IPS DF 6.9 (cell line): ENCODE data around the gene BHLHA9.
A peak's percentile ranks its signal among the peaks of the same experiment; 100 is the strongest.

Source experiments
- DNase-seq: peaks from one replicate; pipeline ENCODE4 v3.0.0-alpha.2; 2013; ENCODE audit warnings: low read depth, low spot score
- H3K27ac ChIP-seq: one replicate; pipeline ENCODE4 v1.5.1; 2013; ENCODE audit warnings: low read length, control low read depth
- H3K27me3 ChIP-seq: 2 replicates; pipeline ENCODE4 v1.6.1; 2013; ENCODE audit warnings: mild to moderate bottlenecking, low read length; ENCODE audit not compliant: control insufficient read depth, insufficient read depth
- H3K36me3 ChIP-seq: 2 replicates; pipeline ENCODE4 v1.6.1; 2013; ENCODE audit warnings: low read length; ENCODE audit not compliant: control insufficient read depth, insufficient read depth
- H3K4me1 ChIP-seq: 2 replicates; pipeline ENCODE4 v1.6.1; 2013; ENCODE audit warnings: low read length; ENCODE audit not compliant: control insufficient read depth, insufficient read depth
- H3K4me3 ChIP-seq: 2 replicates; pipeline ENCODE4 v1.5.1; 2013; ENCODE audit warnings: mild to moderate bottlenecking, low read length
- H3K9me3 ChIP-seq: 2 replicates; pipeline ENCODE4 v1.6.1; 2013; ENCODE audit warnings: low read length, inconsistent platforms; ENCODE audit not compliant: control insufficient read depth, insufficient read depth
- WGBS: extraction: QIAGEN DNeasy Blood & Tissue Kit; methylation state at CpG from one replicate; pipeline ENCODE4 v1.1.7; 2013; ENCODE audit warnings: mixed read lengths, missing lambda C conversion rate; ENCODE audit not compliant: insufficient read length, insufficient coverage; 5-methylcytosine and 5-hydroxymethylcytosine counted together

BHLHA9 gene

GRCh38 chr17:1270210-1271029 lies at the start of gene BHLHA9:
Gene BHLHA9, plus strand, starts transcription at chr17:1270444. Its CDS starts 120 bp downstream, at chr17:1270564.
- no peaks in the 10 kb centered on the region; the same call in 1 of the 2 replicates for H3K36me3 ChIP-seq
- DNase-seq, result no peak
- H3K4me1 ChIP-seq, result no peaks in the 10 kb centered on the region
- H3K27me3 ChIP-seq, result no peaks in the 10 kb centered on the region
- no peaks in the 10 kb centered on the region for H3K9me3 ChIP-seq
- no peak within 1 kb of the TSS for H3K4me3 ChIP-seq
- H3K27ac ChIP-seq, result no peak within 1 kb of the TSS
- no CpG with 5 or more reads among the region's 93 CpGs for WGBS

GRCh38 chr17:1221209-1221608 lies 49.0 kb upstream of the BHLHA9 start:
- WGBS, result no CpG with 5 or more reads among the region's 7 CpGs
- Histone ChIP-seq H3K27ac (no peak overlapping the region), H3K36me3 (no peaks in the 10 kb centered on the region), H3K27me3 (no peaks in the 10 kb centered on the region; the same call in none of the 2 replicates), H3K4me3 (no peak overlapping the region), H3K9me3 (no peaks in the 10 kb centered on the region), H3K4me1 (no peaks in the 10 kb centered on the region)
- no peak for DNase-seq

GRCh38 chr17:1222321-1222720 lies 47.9 kb upstream of the BHLHA9 start:
- no peaks in the 10 kb centered on the region for H3K36me3 ChIP-seq
- no peak overlapping the region for H3K27ac ChIP-seq
- no peaks in the 10 kb centered on the region for H3K9me3 ChIP-seq
- WGBS, result no CpG with 5 or more reads among the region's 8 CpGs
- H3K4me1 ChIP-seq, result no peaks in the 10 kb centered on the region
- no peak overlapping the region for H3K4me3 ChIP-seq
- peaks cover 9% of the 10 kb centered on the region; the same call in 1 of the 2 replicates for H3K27me3 ChIP-seq
- no peak for DNase-seq

- no peaks in the 10 kb centered on the region for H3K9me3 ChIP-seq
- no peak overlapping the region for H3K27ac ChIP-seq
- no peak for DNase-seq
- H3K4me1 ChIP-seq, result no peaks in the 10 kb centered on the region
- WGBS, result no CpG with 5 or more reads among the region's 14 CpGs
- no peak overlapping the region for H3K4me3 ChIP-seq
- no peaks in the 10 kb centered on the region for H3K36me3 ChIP-seq
- H3K27me3 ChIP-seq, result peaks cover 21% of the 10 kb centered on the region
Measured at GRCh38 chr17:1223662-1224061, 46.6 kb upstream of the BHLHA9 start.

- H3K27me3 ChIP-seq, result peaks cover 23% of the 10 kb centered on the region
- H3K4me3 ChIP-seq, result no peak overlapping the region
- WGBS, result no CpG with 5 or more reads among the region's 7 CpGs
- H3K27ac ChIP-seq, result no peak overlapping the region
- H3K36me3 ChIP-seq, result no peaks in the 10 kb centered on the region
- DNase-seq, result no peak
- no peaks in the 10 kb centered on the region for H3K9me3 ChIP-seq
- H3K4me1 ChIP-seq, result no peaks in the 10 kb centered on the region
Measured at GRCh38 chr17:1224330-1224729, 45.9 kb upstream of the BHLHA9 start.

GRCh38 chr17:1226308-1226707 lies 43.9 kb upstream of the BHLHA9 start:
- peaks cover 35% of the 10 kb centered on the region for H3K27me3 ChIP-seq
- no peaks in the 10 kb centered on the region for H3K36me3 ChIP-seq

GRCh38 chr17:1227365-1227764 lies 42.9 kb upstream of the BHLHA9 start:
- Histone ChIP-seq H3K27me3 (peaks cover 35% of the 10 kb centered on the region), H3K4me3 (no peak overlapping the region), H3K4me1 (no peaks in the 10 kb centered on the region), H3K9me3 (no peaks in the 10 kb centered on the region), H3K36me3 (no peaks in the 10 kb centered on the region), H3K27ac (no peak overlapping the region)
- no CpG with 5 or more reads among the region's 5 CpGs for WGBS
- no peak for DNase-seq

More at GRCh38 chr17:1226308-1226707, 43.9 kb upstream of the BHLHA9 start:
- Histone ChIP-seq H3K27ac (no peak overlapping the region), H3K4me3 (no peak overlapping the region), H3K4me1 (no peaks in the 10 kb centered on the region), H3K9me3 (no peaks in the 10 kb centered on the region)
- no CpG with 5 or more reads among the region's 3 CpGs for WGBS
- no peak for DNase-seq

GRCh38 chr17:1227917-1228780 lies 42.1 kb upstream of the BHLHA9 start:
- Histone ChIP-seq H3K4me1 (no peaks in the 10 kb centered on the region), H3K4me3 (no peak overlapping the region), H3K36me3 (no peaks in the 10 kb centered on the region), H3K27ac (no peak overlapping the region), H3K27me3 (peaks cover 35% of the 10 kb centered on the region), H3K9me3 (no peaks in the 10 kb centered on the region)
- no peak for DNase-seq
- WGBS, result no CpG with 5 or more reads among the region's 58 CpGs

GRCh38 chr17:1228781-1229348 lies 41.4 kb upstream of the BHLHA9 start:
- Histone ChIP-seq H3K36me3 (no peaks in the 10 kb centered on the region), H3K4me1 (no peaks in the 10 kb centered on the region), H3K27me3 (peaks cover 35% of the 10 kb centered on the region), H3K27ac (no peak overlapping the region), H3K4me3 (peak overlapping the region; percentile 19; the same call in 1 of the 2 replicates), H3K9me3 (no peaks in the 10 kb centered on the region)
- WGBS, result no CpG with 5 or more reads among the region's 79 CpGs
- DNase-seq, result no peak

GRCh38 chr17:1229349-1229899 lies 40.8 kb upstream of the BHLHA9 start:
- Histone ChIP-seq H3K9me3 (no peaks in the 10 kb centered on the region), H3K4me3 (peak overlapping the region; percentile 5; the same call in 1 of the 2 replicates), H3K27me3 (peaks cover 35% of the 10 kb centered on the region), H3K27ac (no peak overlapping the region), H3K36me3 (no peaks in the 10 kb centered on the region), H3K4me1 (no peaks in the 10 kb centered on the region)
- DNase-seq, result no peak
- no CpG with 5 or more reads among the region's 74 CpGs for WGBS
